ENCODE results near the gene AKTIP.

DNA sequence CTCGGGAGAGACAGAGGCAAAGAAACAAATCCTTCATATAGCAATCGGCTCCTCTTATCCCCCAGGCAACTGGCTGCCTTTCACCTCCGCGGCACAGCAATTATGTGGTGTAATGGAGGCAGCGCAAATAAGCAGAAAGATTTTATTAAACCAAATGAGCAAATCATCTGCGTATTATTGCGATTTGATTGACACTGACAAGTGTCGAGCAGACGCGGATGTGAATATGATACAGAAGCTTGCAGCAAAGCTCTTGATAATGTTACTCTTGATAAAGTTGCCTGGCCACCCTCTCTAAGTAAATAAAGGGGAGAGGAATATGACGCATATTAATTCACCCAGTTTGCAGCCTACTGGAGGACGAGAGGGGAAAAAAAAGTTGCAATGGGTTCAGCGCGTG lies 26.5 kb upstream of the AKTIP start:
- no peak for TF ChIP-seq CTCF (IDR thresholded peaks at IDR 0.05)
- TF ChIP-seq POLR2AphosphoS5 (IDR thresholded peaks at IDR 0.05) = no peak
- no peak for TF ChIP-seq POLR2A (IDR thresholded peaks at IDR 0.05)

All from suprapubic skin (tissue), 4 donors.